Central memory CD8-positive, alpha-beta T cell (primary cell): ENCODE results near the gene FHL5.
"Not testable (repeated sequence)": the region's sequence is repeated elsewhere in the genome, so short reads cannot be mapped to it uniquely, and the experiment has no call there.

Source experiments
- ATAC-seq: fragments of 150-1000 bp; cut with Tn5 transposase; replicated peaks from 2 replicates; pipeline ENCODE4 v1.10.0; 2022; ENCODE audit warnings: mild to moderate bottlenecking, moderate FRiP score, moderate number of reproducible peaks; ENCODE audit not compliant: poor library complexity, severe bottlenecking; ENCODE audit errors: extremely low read depth
- DNase-seq, 2 donors: peaks; one replicate each; pipeline ENCODE4 v3.0.0; 2021; ENCODE audit warnings: low spot score in 2 of 2
- H3K27ac Mint-ChIP-seq: one replicate; pipeline ENCODE4 v1.8.0; 2022; ENCODE audit warnings: low read depth, mild to moderate bottlenecking, moderate library complexity, mixed read lengths
- H3K27me3 Mint-ChIP-seq: one replicate; pipeline ENCODE4 v1.8.0; 2022; ENCODE audit warnings: mixed read lengths
- H3K36me3 Mint-ChIP-seq: one replicate; pipeline ENCODE4 v1.8.0; 2022; ENCODE audit warnings: mild to moderate bottlenecking, moderate library complexity, mixed read lengths; ENCODE audit not compliant: insufficient read depth
- H3K4me1 Mint-ChIP-seq: one replicate; pipeline ENCODE4 v1.8.0; 2022; ENCODE audit warnings: mixed read lengths
- H3K4me3 Mint-ChIP-seq: one replicate; pipeline ENCODE4 v1.8.0; 2022; ENCODE audit warnings: mild to moderate bottlenecking, moderate library complexity, mixed read lengths
- H3K9me3 Mint-ChIP-seq: one replicate; pipeline ENCODE4 v1.8.0; 2022; ENCODE audit warnings: mixed read lengths

Gene FHL5

GRCh38 chr6:96620851-96621250 is 57.9 kb downstream of the FHL5 start:
- no peaks in the 10 kb centered on the region for H3K4me1 Mint-ChIP-seq
- no peak overlapping the region for H3K27ac Mint-ChIP-seq
- ATAC-seq (no peak), DNase-seq (no peak)
- H3K36me3 Mint-ChIP-seq: no peaks in the 10 kb centered on the region
- H3K27me3 Mint-ChIP-seq: peaks cover 60% of the 10 kb centered on the region
- no peak overlapping the region for H3K4me3 Mint-ChIP-seq
- H3K9me3 Mint-ChIP-seq: no peaks in the 10 kb centered on the region

- Mint-ChIP-seq H3K4me3 (no peak overlapping the region), H3K9me3 (no peaks in the 10 kb centered on the region), H3K36me3 (no peaks in the 10 kb centered on the region), H3K4me1 (no peaks in the 10 kb centered on the region), H3K27me3 (peaks cover 48% of the 10 kb centered on the region), H3K27ac (no peak overlapping the region)
- DNase-seq (no peak), ATAC-seq (no peak)
Observed at GRCh38 chr6:96621983-96622382, 59.1 kb downstream of the FHL5 start.

- no peak overlapping the region for H3K4me3 Mint-ChIP-seq
- H3K27me3 Mint-ChIP-seq: peaks cover 36% of the 10 kb centered on the region
- no peaks in the 10 kb centered on the region for H3K4me1 Mint-ChIP-seq
- DNase-seq (no peak), ATAC-seq (no peak)
- H3K36me3 Mint-ChIP-seq: no peaks in the 10 kb centered on the region
- H3K27ac Mint-ChIP-seq: no peak overlapping the region
- H3K9me3 Mint-ChIP-seq: no peaks in the 10 kb centered on the region
Observed at GRCh38 chr6:96624957-96625356, 62.0 kb downstream of the FHL5 start.

GRCh38 chr6:96626759-96627364 is 63.9 kb downstream of the FHL5 start:
- Mint-ChIP-seq H3K9me3 (no peaks in the 10 kb centered on the region), H3K36me3 (no peaks in the 10 kb centered on the region), H3K4me3 (no peak overlapping the region), H3K4me1 (no peaks in the 10 kb centered on the region), H3K27ac (no peak overlapping the region), H3K27me3 (peaks cover 23% of the 10 kb centered on the region)
- ATAC-seq: peak; percentile 54
- DNase-seq: no peak

GRCh38 chr6:96631248-96631647 is 68.3 kb downstream of the FHL5 start:
- no peaks in the 10 kb centered on the region for H3K4me1 Mint-ChIP-seq
- DNase-seq (no peak), ATAC-seq (no peak)
- H3K27me3 Mint-ChIP-seq: peaks cover 37% of the 10 kb centered on the region
- H3K4me3 Mint-ChIP-seq: no peak overlapping the region
- H3K36me3 Mint-ChIP-seq: no peaks in the 10 kb centered on the region
- H3K27ac Mint-ChIP-seq: no peak overlapping the region
- H3K9me3 Mint-ChIP-seq: no peaks in the 10 kb centered on the region

GRCh38 chr6:96637979-96638378 is 75.1 kb downstream of the FHL5 start:
- ATAC-seq, H3K4me3 Mint-ChIP-seq, H3K4me1 Mint-ChIP-seq, H3K9me3 Mint-ChIP-seq, H3K36me3 Mint-ChIP-seq, DNase-seq, H3K27ac Mint-ChIP-seq: not testable (repeated sequence)
- peaks cover 73% of the 10 kb centered on the region for H3K27me3 Mint-ChIP-seq

GRCh38 chr6:96645106-96645505 is 82.2 kb downstream of the FHL5 start:
- no peak for DNase-seq
- H3K27ac Mint-ChIP-seq: no peak overlapping the region
- no peaks in the 10 kb centered on the region for H3K9me3 Mint-ChIP-seq
- peaks cover 58% of the 10 kb centered on the region for H3K27me3 Mint-ChIP-seq
- no peak for ATAC-seq
- H3K4me1 Mint-ChIP-seq: no peaks in the 10 kb centered on the region
- H3K4me3 Mint-ChIP-seq: no peak overlapping the region
- peaks cover 2% of the 10 kb centered on the region for H3K36me3 Mint-ChIP-seq

GRCh38 chr6:96649926-96650325 is 87.0 kb downstream of the FHL5 start:
- no peaks in the 10 kb centered on the region for H3K9me3 Mint-ChIP-seq
- no peak for DNase-seq
- no peak overlapping the region for H3K27ac Mint-ChIP-seq
- H3K27me3 Mint-ChIP-seq: peaks cover 71% of the 10 kb centered on the region
- H3K4me3 Mint-ChIP-seq: no peak overlapping the region
- H3K4me1 Mint-ChIP-seq: no peaks in the 10 kb centered on the region
- no peaks in the 10 kb centered on the region for H3K36me3 Mint-ChIP-seq
- no peak for ATAC-seq

- no peaks in the 10 kb centered on the region for H3K36me3 Mint-ChIP-seq
- ATAC-seq: no peak
- H3K9me3 Mint-ChIP-seq: no peaks in the 10 kb centered on the region
- DNase-seq: no peak
- no peaks in the 10 kb centered on the region for H3K4me1 Mint-ChIP-seq
- H3K27me3 Mint-ChIP-seq: peaks cover 58% of the 10 kb centered on the region
- no peak overlapping the region for H3K4me3 Mint-ChIP-seq
- no peak overlapping the region for H3K27ac Mint-ChIP-seq
Observed at GRCh38 chr6:96651816-96652215, 88.9 kb downstream of the FHL5 start.

GRCh38 chr6:96652552-96652951 is 89.6 kb downstream of the FHL5 start:
- Mint-ChIP-seq H3K4me3 (no peak overlapping the region), H3K4me1 (no peaks in the 10 kb centered on the region), H3K9me3 (no peaks in the 10 kb centered on the region), H3K36me3 (no peaks in the 10 kb centered on the region), H3K27me3 (peaks cover 58% of the 10 kb centered on the region), H3K27ac (no peak overlapping the region)
- DNase-seq (no peak), ATAC-seq (no peak)

GRCh38 chr6:96653181-96653580 is 90.3 kb downstream of the FHL5 start:
- peaks cover 63% of the 10 kb centered on the region for H3K27me3 Mint-ChIP-seq
- no peaks in the 10 kb centered on the region for H3K9me3 Mint-ChIP-seq
- ATAC-seq (no peak), DNase-seq (no peak)
- H3K4me1 Mint-ChIP-seq: no peaks in the 10 kb centered on the region
- no peaks in the 10 kb centered on the region for H3K36me3 Mint-ChIP-seq
- no peak overlapping the region for H3K4me3 Mint-ChIP-seq
- H3K27ac Mint-ChIP-seq: no peak overlapping the region

- ATAC-seq (no peak), DNase-seq (no peak)
- Mint-ChIP-seq H3K27ac (no peak overlapping the region), H3K4me3 (no peak overlapping the region), H3K27me3 (peaks cover 72% of the 10 kb centered on the region), H3K36me3 (no peaks in the 10 kb centered on the region), H3K4me1 (no peaks in the 10 kb centered on the region), H3K9me3 (no peaks in the 10 kb centered on the region)
Observed at GRCh38 chr6:96656567-96656966, 93.6 kb downstream of the FHL5 start.

GRCh38 chr6:96657344-96657743 is 94.4 kb downstream of the FHL5 start:
- H3K4me3 Mint-ChIP-seq: no peak overlapping the region
- no peak for DNase-seq
- ATAC-seq: no peak
- no peaks in the 10 kb centered on the region for H3K9me3 Mint-ChIP-seq
- peaks cover 65% of the 10 kb centered on the region for H3K27me3 Mint-ChIP-seq
- H3K4me1 Mint-ChIP-seq: no peaks in the 10 kb centered on the region
- H3K36me3 Mint-ChIP-seq: no peaks in the 10 kb centered on the region
- no peak overlapping the region for H3K27ac Mint-ChIP-seq
